Activated naive CD8-positive, alpha-beta T cell treated with anti-CD3 and anti-CD28 coated beads for 36 hours (primary cell): ENCODE data around the gene PGA4. TPM values are rescaled to one million over a fixed set of nuclear protein-coding genes. Genes with fewer than 3 reads are reported as not detected.

Source experiments
- DNase-seq: peaks from one replicate; pipeline ENCODE4 v3.0.0; 2021
- H3K27ac Mint-ChIP-seq: one replicate; pipeline ENCODE4 v1.8.0; 2022; ENCODE audit warnings: mild to moderate bottlenecking, moderate library complexity, mixed read lengths
- H3K27me3 Mint-ChIP-seq: one replicate; pipeline ENCODE4 v1.8.0; 2022; ENCODE audit warnings: mild to moderate bottlenecking, mixed read lengths
- H3K36me3 Mint-ChIP-seq: one replicate; pipeline ENCODE4 v1.8.0; 2021; ENCODE audit warnings: mild to moderate bottlenecking, mixed read lengths
- H3K4me1 Mint-ChIP-seq: one replicate; pipeline ENCODE4 v1.8.0; 2021; ENCODE audit warnings: mixed read lengths
- H3K4me3 Mint-ChIP-seq: one replicate; pipeline ENCODE4 v1.8.0; 2022; ENCODE audit warnings: mild to moderate bottlenecking, moderate library complexity, mixed read lengths
- H3K9me3 Mint-ChIP-seq: one replicate; pipeline ENCODE4 v1.8.0; 2022; ENCODE audit warnings: mixed read lengths
- total RNA-seq, 2 experiments: library from RNA; stranded (reverse); gene quantifications; one replicate each; pipeline ENCODE4 v1.2.3, GENCODE V29; 2021

PGA4 gene
- total RNA-seq, 2 experiments from 2014 or later, result not detected

DNA sequence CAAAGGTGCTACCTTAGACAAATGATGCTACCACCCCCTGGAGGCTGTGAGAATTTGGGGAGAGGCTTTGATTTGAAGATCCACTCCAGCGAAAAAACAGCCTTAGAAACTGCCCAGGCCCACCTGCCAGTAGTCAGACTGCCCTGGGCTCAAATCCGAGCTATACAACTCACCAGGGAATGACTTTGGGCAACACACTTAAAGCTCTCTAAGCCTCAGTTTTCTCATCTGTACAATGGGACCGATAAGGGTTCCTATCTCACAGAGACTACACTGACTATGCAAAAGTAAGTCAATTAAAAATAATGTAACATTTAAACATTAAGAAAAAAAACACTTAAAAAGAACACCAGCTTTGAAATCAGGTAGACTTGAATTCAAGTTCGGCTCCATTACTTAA is 53.0 kb downstream of the PGA4 start:
- Mint-ChIP-seq H3K4me3 (no peak overlapping the region), H3K9me3 (no peaks in the 10 kb centered on the region), H3K4me1 (no peaks in the 10 kb centered on the region), H3K36me3 (peaks cover 11% of the 10 kb centered on the region), H3K27ac (no peak overlapping the region), H3K27me3 (no peaks in the 10 kb centered on the region)
- DNase-seq, result no peak

DNA sequence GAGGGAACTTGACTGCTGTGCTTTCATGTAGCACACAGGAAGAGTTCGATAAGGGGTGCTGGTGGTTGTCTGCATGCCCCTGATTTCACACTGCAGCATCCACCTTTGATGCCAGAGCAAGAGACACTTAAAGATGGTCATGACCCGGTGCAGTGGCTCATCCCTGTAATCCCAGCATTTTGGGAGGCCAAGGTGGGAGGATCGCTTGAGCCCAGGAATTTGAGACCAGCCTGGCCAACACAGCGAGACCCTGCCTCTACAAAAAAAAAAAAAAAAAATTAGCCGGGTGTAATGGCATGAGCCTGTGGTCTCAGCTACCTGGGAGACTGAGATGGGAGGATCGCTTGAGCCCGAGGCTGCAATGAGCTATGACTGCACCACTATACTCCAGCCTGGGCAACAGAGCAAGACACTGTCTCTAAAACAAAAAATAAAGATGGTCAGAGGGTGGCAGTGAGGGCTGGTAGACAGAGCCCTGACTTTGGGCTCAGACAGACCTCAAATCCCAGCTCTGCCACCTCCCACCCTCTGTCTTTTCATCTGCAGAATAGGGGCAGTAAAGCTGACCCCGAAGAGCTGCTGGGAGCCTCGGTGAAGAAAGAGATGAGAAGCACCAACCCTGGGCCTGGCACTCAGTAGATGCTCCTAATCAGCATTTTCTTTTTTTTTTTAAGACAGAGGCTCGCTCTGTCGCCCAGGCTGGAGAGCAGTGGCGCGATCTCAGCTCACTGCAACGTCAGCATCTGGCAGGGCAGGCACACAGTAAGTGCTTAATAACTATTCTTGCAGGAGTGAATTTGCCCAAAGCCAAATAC is 55.2 kb downstream of the PGA4 start:
- no peaks in the 10 kb centered on the region for H3K27me3 Mint-ChIP-seq
- DNase-seq, result no peak
- H3K9me3 Mint-ChIP-seq, result no peaks in the 10 kb centered on the region
- H3K27ac Mint-ChIP-seq, result no peak overlapping the region
- no peak overlapping the region for H3K4me3 Mint-ChIP-seq
- peaks cover 20% of the 10 kb centered on the region for H3K36me3 Mint-ChIP-seq
- H3K4me1 Mint-ChIP-seq, result no peaks in the 10 kb centered on the region

DNA sequence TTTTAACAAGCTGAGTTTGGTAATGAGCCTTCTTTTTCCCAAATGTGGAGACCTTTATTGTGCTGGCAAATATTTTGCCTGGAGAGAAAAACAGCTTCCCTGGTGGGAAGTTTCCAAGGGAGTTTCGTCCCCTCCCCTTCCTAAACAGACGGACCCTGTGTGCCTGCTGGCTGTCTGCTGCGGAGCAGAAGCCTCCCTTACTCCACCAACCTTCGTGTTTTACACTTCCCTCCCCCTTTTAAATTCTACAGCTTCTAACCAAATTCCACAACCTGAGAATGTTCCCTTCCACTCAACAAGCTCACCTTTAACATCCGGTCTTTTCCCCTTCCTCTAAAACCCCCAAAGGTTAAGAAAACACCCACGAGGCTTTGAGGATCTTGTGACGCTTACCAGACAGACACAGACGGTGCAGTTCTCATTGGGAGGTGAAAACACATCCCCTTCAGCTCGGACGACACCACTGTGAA is 55.9 kb downstream of the PGA4 start:
- Mint-ChIP-seq H3K36me3 (peaks cover 20% of the 10 kb centered on the region), H3K4me1 (no peaks in the 10 kb centered on the region), H3K4me3 (no peak overlapping the region), H3K27ac (no peak overlapping the region), H3K9me3 (no peaks in the 10 kb centered on the region), H3K27me3 (no peaks in the 10 kb centered on the region)
- no peak for DNase-seq

DNA sequence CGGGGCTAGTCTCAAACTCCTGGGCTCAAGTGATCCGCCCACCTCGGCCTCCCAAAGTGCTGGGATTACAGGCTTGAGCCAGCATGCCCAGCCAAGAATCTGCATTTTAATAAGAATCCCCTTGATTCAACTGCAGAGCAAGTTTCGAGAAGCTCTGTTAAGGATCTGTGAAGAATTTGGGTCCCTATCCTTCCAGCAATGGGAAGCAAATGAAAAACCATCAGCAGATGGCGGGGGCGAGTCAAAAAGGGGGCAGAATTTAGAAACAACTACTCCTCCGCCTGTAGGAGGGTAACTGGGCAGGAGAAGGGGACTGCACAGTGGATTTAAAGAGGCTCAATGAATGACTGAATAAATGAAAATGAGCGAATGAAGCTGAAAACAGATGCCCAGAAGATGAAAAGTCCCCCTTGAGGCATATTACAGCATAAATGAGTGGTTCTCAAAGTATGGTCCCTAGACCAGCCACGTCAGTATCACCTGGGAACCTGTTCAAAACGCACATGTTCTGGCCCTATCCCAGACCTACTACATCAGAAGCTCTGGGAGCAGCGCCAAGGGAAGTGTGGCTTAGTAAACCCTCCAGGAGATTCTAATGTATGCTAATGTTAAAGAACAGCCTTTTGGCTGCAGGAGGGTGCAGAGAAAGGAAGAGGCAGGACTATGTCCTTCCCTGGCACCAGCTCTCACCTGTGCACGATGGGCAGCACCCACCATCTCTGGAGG is 58.0 kb downstream of the PGA4 start:
- no peaks in the 10 kb centered on the region for H3K27me3 Mint-ChIP-seq
- no peak for DNase-seq
- H3K4me3 Mint-ChIP-seq, result no peak overlapping the region
- no peaks in the 10 kb centered on the region for H3K9me3 Mint-ChIP-seq
- H3K4me1 Mint-ChIP-seq, result no peaks in the 10 kb centered on the region
- peaks cover 34% of the 10 kb centered on the region for H3K36me3 Mint-ChIP-seq
- no peak overlapping the region for H3K27ac Mint-ChIP-seq

DNA sequence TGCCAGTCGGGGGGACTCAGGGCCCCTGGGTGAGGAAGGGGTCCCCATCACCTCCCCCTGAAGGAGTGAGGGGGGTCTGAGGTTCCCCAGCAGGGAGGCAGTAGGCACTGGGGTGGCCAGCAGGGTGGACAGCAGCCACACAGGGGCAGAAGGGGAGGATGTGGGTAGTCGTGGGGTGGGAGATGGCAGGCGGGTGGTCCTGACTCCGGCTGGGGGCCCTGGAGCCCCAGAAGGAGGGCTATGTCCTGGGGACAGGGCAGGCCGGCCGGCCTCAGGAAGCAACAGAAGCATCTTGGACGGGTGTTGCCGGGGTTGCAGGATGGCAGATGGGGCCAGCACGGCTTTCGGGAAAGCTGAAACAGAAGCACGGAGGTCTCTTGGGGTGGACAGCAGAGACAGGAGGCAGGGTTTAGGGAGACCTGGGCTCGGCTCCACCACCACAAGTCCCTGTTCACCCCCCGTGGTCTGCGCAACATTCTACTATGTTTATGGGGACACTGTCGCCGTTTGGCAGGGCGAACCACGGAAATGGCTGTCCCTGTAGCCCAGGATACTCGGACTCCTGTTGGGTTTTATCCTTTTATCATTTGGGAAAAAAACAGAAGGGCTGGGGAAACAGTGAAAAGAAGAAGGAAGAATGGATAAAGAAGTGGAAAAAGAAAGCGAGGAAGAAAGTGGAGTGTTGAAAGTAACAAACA is 58.9 kb downstream of the PGA4 start:
- Mint-ChIP-seq H3K36me3 (peaks cover 42% of the 10 kb centered on the region), H3K4me1 (no peaks in the 10 kb centered on the region), H3K9me3 (no peaks in the 10 kb centered on the region), H3K4me3 (no peak overlapping the region), H3K27me3 (no peaks in the 10 kb centered on the region), H3K27ac (no peak overlapping the region)
- no peak for DNase-seq

Other genes with a start within 250 kb of the PGA4 start
- gene CD5, start 119.9 kb upstream of the PGA4 start, total RNA-seq, result 100 to 1,000 TPM; 196 to 197 TPM
- 1 to 10 TPM; 8.1 to 8.8 TPM for gene VPS37C, start 60.9 kb upstream of the PGA4 start, total RNA-seq
- gene PGA3, start 18.8 kb upstream of the PGA4 start, total RNA-seq, result not detected
- not detected for gene PGA5, start 18.8 kb downstream of the PGA4 start, total RNA-seq
- 10 to 100 TPM; 18.3 to 19.8 TPM for gene VWCE, start 73.0 kb downstream of the PGA4 start, total RNA-seq
- gene DDB1, start 110.8 kb downstream of the PGA4 start, total RNA-seq, result 100 to 1,000 TPM; 308 to 315 TPM
- 10 to 100 TPM; 70.0 to 70.3 TPM for gene TKFC, start 110.9 kb downstream of the PGA4 start, total RNA-seq
- gene CYB561A3, start 139.5 kb downstream of the PGA4 start, total RNA-seq, result 10 to 100 TPM; 41.1 to 41.6 TPM
- 10 to 100 TPM; 57.6 to 64.1 TPM for gene TMEM138, start 140.0 kb downstream of the PGA4 start, total RNA-seq
- gene TMEM216, start 170.2 kb downstream of the PGA4 start, total RNA-seq, result 10 to 100 TPM; 12.6 to 14.0 TPM
- 100 to 1,000 TPM; 123 to 139 TPM for gene CPSF7, start 207.6 kb downstream of the PGA4 start, total RNA-seq
- 10 to 100 TPM; 41.7 to 44.4 TPM for gene SDHAF2, start 207.8 kb downstream of the PGA4 start, total RNA-seq